AG10803 (cell line): ENCODE results near the gene PSMB4.
A peak's percentile ranks its signal among the peaks of the same experiment; 100 is the strongest.
"Not testable (repeated sequence)": the region's sequence is repeated elsewhere in the genome, so short reads cannot be mapped to it uniquely, and the experiment has no call there.

ENCODE experiments used
- DNase-seq: peaks from one replicate; pipeline ENCODE4 v3.0.0; 2010; ENCODE audit warnings: low read depth
- H3K4me3 ChIP-seq: 2 replicates; pipeline ENCODE4 v1.5.1; 2011; ENCODE audit warnings: mild to moderate bottlenecking, low read length, control low read depth
- CTCF ChIP-seq: conservative IDR thresholded peaks from 2 replicates; pipeline ENCODE4 v1.5.1; 2011; ENCODE audit warnings: mild to moderate bottlenecking, low read length, control low read depth, inconsistent platforms

The PSMB4 gene

GRCh38 chr1:151393583-151393982 lies 5.8 kb upstream of the PSMB4 start:
- no peak for DNase-seq
- no peak for TF ChIP-seq CTCF
- H3K4me3 ChIP-seq, result no peak overlapping the region

- DNase-seq, H3K4me3 ChIP-seq: not testable (repeated sequence)
Observed at GRCh38 chr1:151396265-151396664, 3.1 kb upstream of the PSMB4 start.

GRCh38 chr1:151401125-151401788 lies 1.9 kb downstream of the PSMB4 start:
- no peak for TF ChIP-seq CTCF
- no peak overlapping the region for H3K4me3 ChIP-seq
- peak; percentile 17 for DNase-seq

GRCh38 chr1:151401860-151402259 lies 2.5 kb downstream of the PSMB4 start:
- no peak for DNase-seq
- TF ChIP-seq CTCF, result no peak
- H3K4me3 ChIP-seq, result no peak overlapping the region

- no peak for TF ChIP-seq CTCF
- DNase-seq, result no peak
- no peak overlapping the region for H3K4me3 ChIP-seq
Observed at GRCh38 chr1:151402764-151403163, 3.4 kb downstream of the PSMB4 start.

- H3K4me3 ChIP-seq, result no peak overlapping the region
- no peak for TF ChIP-seq CTCF
- DNase-seq, result no peak
Observed at GRCh38 chr1:151403612-151404011, 4.2 kb downstream of the PSMB4 start.

GRCh38 chr1:151405187-151405951 lies 6.0 kb downstream of the PSMB4 start:
- DNase-seq, result no peak
- TF ChIP-seq CTCF, result no peak
- H3K4me3 ChIP-seq, result no peak overlapping the region
